Activated CD4-positive, alpha-beta T cell treated with anti-CD3 and anti-CD28 coated beads for 36 hours (primary cell): Measurements from ENCODE around the gene ZFAND3. TPM values are rescaled to one million over a fixed set of nuclear protein-coding genes. Genes with fewer than 3 reads are reported as not detected.
"Not testable (repeated sequence)": the region's sequence is repeated elsewhere in the genome, so short reads cannot be mapped to it uniquely, and the experiment has no call there.

Source experiments
- ATAC-seq: fragments of 200-7000 bp; cut with Tn5 transposase; one replicate; pipeline ENCODE4 v1.10.0; 2021; ENCODE audit warnings: mild to moderate bottlenecking, moderate library complexity
- CTCF ChIA-PET: fragments of 350-600 bp; sonication (Branson Sonifier 250); formaldehyde crosslinking; loops from one replicate; lab custom pipeline; 2021; ENCODE audit warnings: antibody characterized with exemption; lab: Charles Lee
- POLR2A ChIA-PET: fragments of 350-600 bp; sonication (Branson Sonifier 250); formaldehyde crosslinking; loops from one replicate; lab custom pipeline; 2021; ENCODE audit warnings: antibody characterized with exemption, inconsistent platforms; lab: Charles Lee
- DNase-seq: peaks from one replicate; pipeline ENCODE4 v3.0.0-alpha.2; 2020
- H3K27ac Mint-ChIP-seq: one replicate; pipeline ENCODE4 v1.8.0; 2021; ENCODE audit warnings: mixed read lengths
- H3K27me3 Mint-ChIP-seq: one replicate; pipeline ENCODE4 v1.8.0; 2021; ENCODE audit warnings: mixed read lengths
- H3K36me3 Mint-ChIP-seq: one replicate; pipeline ENCODE4 v1.8.0; 2021; ENCODE audit warnings: low read depth, mixed read lengths
- H3K4me1 Mint-ChIP-seq: one replicate; pipeline ENCODE4 v1.8.0; 2021; ENCODE audit warnings: mixed read lengths
- H3K4me3 Mint-ChIP-seq: one replicate; pipeline ENCODE4 v1.8.0; 2021; ENCODE audit warnings: mild to moderate bottlenecking, moderate library complexity, mixed read lengths
- H3K9me3 Mint-ChIP-seq: one replicate; pipeline ENCODE4 v1.8.0; 2021; ENCODE audit warnings: low read depth, mixed read lengths
- intact Hi-C, 2 experiments: fragments of 100-400 bp; cut with DNase I in 1 of 2; cut with micrococcal nuclease in 1 of 2; formaldehyde crosslinking; loops; one replicate each; pipeline versions ENCODE4 v1.14.2 to v1.15.1; 2022 to 2024; cut with DNase I, micrococcal nuclease
- total RNA-seq, 2 experiments: library from RNA; stranded (reverse); gene quantifications; one replicate each; pipeline ENCODE4 v1.2.3, GENCODE V29; 2021

Gene ZFAND3
- total RNA-seq, 2 experiments from 2014 or later, result 34.5 to 47.8 TPM

- H3K4me3 Mint-ChIP-seq, result no peak overlapping the region
- ATAC-seq (no peak), DNase-seq (no peak)
- H3K9me3 Mint-ChIP-seq, result no peaks in the 10 kb centered on the region
- no peak overlapping the region for H3K27ac Mint-ChIP-seq
- CTCF ChIA-PET, result interaction anchor here (0.7 kb wide), 2 partner anchors 215 to 509 kb away, joined by 3 to 4 read pairs; no protein-coding TSS in a partner anchor
- H3K4me1 Mint-ChIP-seq, result peaks cover 55% of the 10 kb centered on the region
- intact Hi-C loops, result no loop called here
- POLR2A ChIA-PET, result interaction anchor here (0.6 kb wide), 1 partner anchor 353 kb away, joined by 4 read pairs; no protein-coding TSS in a partner anchor
- H3K36me3 Mint-ChIP-seq, result peaks cover 9% of the 10 kb centered on the region
- H3K27me3 Mint-ChIP-seq, result no peaks in the 10 kb centered on the region
These were observed 119.4 kb downstream of the ZFAND3 start for GRCh38 chr6:37938909-37939308.

- DNase-seq (no peak), ATAC-seq (no peak)
- Mint-ChIP-seq H3K27me3 (no peaks in the 10 kb centered on the region), H3K27ac (no peak overlapping the region), H3K9me3 (no peaks in the 10 kb centered on the region), H3K4me3 (no peak overlapping the region), H3K36me3 (peaks cover 7% of the 10 kb centered on the region), H3K4me1 (peaks cover 57% of the 10 kb centered on the region)
- ChIA-PET CTCF (interaction anchor here (0.5 kb wide), 1 partner anchor 143 kb away, joined by 3 read pairs; no protein-coding TSS in a partner anchor), POLR2A (no interaction called here)
- intact Hi-C loops, result no loop called here
These were observed 120.7 kb downstream of the ZFAND3 start for GRCh38 chr6:37940074-37940847.

- Mint-ChIP-seq H3K4me3 (no peak overlapping the region), H3K4me1 (peaks cover 59% of the 10 kb centered on the region), H3K36me3 (peaks cover 7% of the 10 kb centered on the region), H3K27me3 (no peaks in the 10 kb centered on the region), H3K9me3 (no peaks in the 10 kb centered on the region), H3K27ac (no peak overlapping the region)
- ChIA-PET POLR2A (no interaction called here), CTCF (interaction anchor here (1.0 to 1.2 kb wide), 3 partner anchors 15 to 83 kb away, joined by 3 read pairs; no protein-coding TSS in a partner anchor)
- intact Hi-C loops, result no loop called here
- DNase-seq (no peak), ATAC-seq (no peak)
These were observed 122.3 kb downstream of the ZFAND3 start for GRCh38 chr6:37941871-37942270.

- peaks cover 4% of the 10 kb centered on the region for H3K36me3 Mint-ChIP-seq
- CTCF ChIA-PET, result interaction anchor here (0.6 to 1.5 kb wide), 5 partner anchors 12 to 151 kb away, joined by 3 read pairs; no protein-coding TSS in a partner anchor
- intact Hi-C loops, result no loop called here
- H3K4me3 Mint-ChIP-seq, result no peak overlapping the region
- no peaks in the 10 kb centered on the region for H3K27me3 Mint-ChIP-seq
- H3K9me3 Mint-ChIP-seq, result no peaks in the 10 kb centered on the region
- DNase-seq (no peak), ATAC-seq (no peak)
- no peak overlapping the region for H3K27ac Mint-ChIP-seq
- POLR2A ChIA-PET, result no interaction called here
- H3K4me1 Mint-ChIP-seq, result peaks cover 56% of the 10 kb centered on the region
These were observed 123.3 kb downstream of the ZFAND3 start for GRCh38 chr6:37942606-37943376.

- no peaks in the 10 kb centered on the region for H3K27me3 Mint-ChIP-seq
- H3K4me1 Mint-ChIP-seq, result peaks cover 53% of the 10 kb centered on the region
- no peak overlapping the region for H3K27ac Mint-ChIP-seq
- H3K4me3 Mint-ChIP-seq, result no peak overlapping the region
- no peak for DNase-seq
- H3K36me3 Mint-ChIP-seq, result peaks cover 8% of the 10 kb centered on the region
- intact Hi-C loops, result no loop called here
- POLR2A ChIA-PET, result no interaction called here
- CTCF ChIA-PET, result interaction anchor here (0.6 to 1.5 kb wide), 2 partner anchors 11 to 152 kb away, joined by 3 read pairs; no protein-coding TSS in a partner anchor
- no peak for ATAC-seq
- H3K9me3 Mint-ChIP-seq, result peaks cover 3% of the 10 kb centered on the region
These were observed 124.0 kb downstream of the ZFAND3 start for GRCh38 chr6:37943436-37944058.

- peaks cover 57% of the 10 kb centered on the region for H3K4me1 Mint-ChIP-seq
- peak; percentile 26 for ATAC-seq
- CTCF ChIA-PET, result interaction anchor here (0.6 to 1.5 kb wide), 2 partner anchors 10 to 743 kb away, joined by 3 to 5 read pairs; no protein-coding TSS in a partner anchor
- no peaks in the 10 kb centered on the region for H3K27me3 Mint-ChIP-seq
- H3K27ac Mint-ChIP-seq, result no peak overlapping the region
- H3K9me3 Mint-ChIP-seq, result peaks cover 7% of the 10 kb centered on the region
- intact Hi-C loops, result no loop called here
- DNase-seq, result no peak
- H3K36me3 Mint-ChIP-seq, result peaks cover 6% of the 10 kb centered on the region
- no peak overlapping the region for H3K4me3 Mint-ChIP-seq
- POLR2A ChIA-PET, result no interaction called here
These were observed 126.5 kb downstream of the ZFAND3 start for GRCh38 chr6:37946057-37946456.

GRCh38 chr6:37947468-37947867, 127.9 kb downstream of the ZFAND3 start:
- DNase-seq (no peak), ATAC-seq (no peak)
- intact Hi-C loops, result no loop called here
- Mint-ChIP-seq H3K4me1 (peaks cover 67% of the 10 kb centered on the region), H3K9me3 (peaks cover 7% of the 10 kb centered on the region), H3K27me3 (no peaks in the 10 kb centered on the region), H3K27ac (no peak overlapping the region), H3K36me3 (peaks cover 6% of the 10 kb centered on the region), H3K4me3 (no peak overlapping the region)
- ChIA-PET POLR2A (no interaction called here), CTCF (interaction anchor here (1.5 kb wide), 1 partner anchor 12 kb away, joined by 5 read pairs; no protein-coding TSS in a partner anchor)

GRCh38 chr6:37948584-37948983, 129.1 kb downstream of the ZFAND3 start:
- intact Hi-C loops, H3K27ac Mint-ChIP-seq, H3K36me3 Mint-ChIP-seq, ATAC-seq, DNase-seq, H3K27me3 Mint-ChIP-seq, POLR2A ChIA-PET, CTCF ChIA-PET, H3K4me3 Mint-ChIP-seq, H3K9me3 Mint-ChIP-seq: not testable (repeated sequence)
- H3K4me1 Mint-ChIP-seq, result peaks cover 64% of the 10 kb centered on the region

GRCh38 chr6:37952027-37952426, 132.5 kb downstream of the ZFAND3 start:
- DNase-seq (no peak), ATAC-seq (no peak)
- H3K9me3 Mint-ChIP-seq, result peaks cover 7% of the 10 kb centered on the region
- intact Hi-C loops, result no loop called here
- ChIA-PET POLR2A (interaction anchor here (0.7 kb wide), 1 partner anchor 129 kb away, joined by 4 read pairs; no protein-coding TSS in a partner anchor), CTCF (interaction anchor here (0.6 to 1.0 kb wide), 4 partner anchors 10 to 74 kb away, joined by 3 read pairs; no protein-coding TSS in a partner anchor)
- H3K27me3 Mint-ChIP-seq, result no peaks in the 10 kb centered on the region
- H3K36me3 Mint-ChIP-seq, result peaks cover 6% of the 10 kb centered on the region
- no peak overlapping the region for H3K4me3 Mint-ChIP-seq
- peaks cover 39% of the 10 kb centered on the region for H3K4me1 Mint-ChIP-seq
- H3K27ac Mint-ChIP-seq, result peak overlapping the region; percentile 5

- DNase-seq (no peak), ATAC-seq (no peak)
- CTCF ChIA-PET, result interaction anchor here (0.6 to 1.5 kb wide), 3 partner anchors 12 to 48 kb away, joined by 3 read pairs; no protein-coding TSS in a partner anchor
- intact Hi-C loops, result no loop called here
- Mint-ChIP-seq H3K4me3 (no peak overlapping the region), H3K27ac (no peak overlapping the region), H3K4me1 (peaks cover 35% of the 10 kb centered on the region), H3K9me3 (no peaks in the 10 kb centered on the region), H3K36me3 (no peaks in the 10 kb centered on the region), H3K27me3 (no peaks in the 10 kb centered on the region)
- POLR2A ChIA-PET, result no interaction called here
These were observed 135.3 kb downstream of the ZFAND3 start for GRCh38 chr6:37954791-37955190.
